Activated CD4-positive, alpha-beta T cell treated with anti-CD3 and anti-CD28 coated beads, Interleukin-10, Interleukin-2, amounts not matched to agents 100 ng/mL and 50 ng/mL, durations not matched to agents 16 hours and 8 hours (primary cell): ENCODE results near the gene FHIT.

Source experiments
- DNase-seq: peaks from one replicate; pipeline ENCODE4 v3.0.0-alpha.2; 2020

FHIT gene

DNA sequence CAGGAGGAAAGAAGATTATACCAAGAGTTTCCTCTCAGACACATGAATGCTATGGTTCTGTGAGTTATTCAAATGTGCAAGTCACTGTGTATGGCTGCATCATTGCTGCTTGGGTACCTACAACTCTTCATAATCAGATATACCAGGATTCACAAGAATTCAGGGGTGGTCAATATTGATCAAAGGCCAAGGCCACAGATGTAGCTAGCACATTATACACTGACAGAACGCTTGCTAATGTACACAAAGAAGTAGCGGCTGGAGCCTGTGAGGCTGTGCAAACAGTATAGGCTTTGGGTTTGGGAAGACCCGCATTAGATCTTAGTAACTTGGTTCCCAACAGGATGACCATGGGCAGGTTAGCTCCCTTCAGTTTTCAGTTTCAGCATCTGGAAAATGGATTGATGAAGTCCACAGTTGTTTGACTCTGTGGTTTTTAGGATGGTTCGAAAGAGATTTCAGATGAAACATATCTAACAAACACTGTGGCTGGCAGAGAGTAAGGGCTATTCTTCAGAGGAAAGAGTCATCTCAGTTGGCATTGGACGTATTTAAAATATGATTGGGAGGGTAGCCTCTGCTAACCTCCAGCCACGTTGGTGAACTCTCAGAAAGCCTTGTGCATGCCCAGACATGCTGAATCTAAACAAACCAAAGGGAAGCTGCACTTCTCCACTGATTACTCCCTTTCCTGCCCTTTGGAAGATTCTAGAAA is 1452.7 kb downstream of the FHIT start:
- DNase-seq = no peak

DNA sequence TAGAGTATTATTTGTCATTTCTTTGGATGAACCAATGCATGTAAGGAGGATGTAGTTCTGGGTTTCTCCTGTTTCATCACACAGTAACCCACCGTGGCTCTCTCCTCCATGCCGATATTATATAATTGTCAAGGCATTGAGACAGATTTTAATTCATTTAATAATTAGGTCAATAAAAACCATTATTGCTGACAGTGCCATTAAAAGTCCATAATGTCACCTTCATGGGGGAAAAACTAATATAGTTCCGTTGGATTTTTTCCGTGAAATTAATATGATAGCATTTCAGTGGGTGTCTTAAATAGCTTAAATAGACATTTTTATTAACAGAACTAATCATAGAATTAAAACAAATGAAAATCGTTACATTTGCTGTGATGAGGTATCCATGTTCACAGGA is 1453.7 kb downstream of the FHIT start:
- no peak for DNase-seq

DNA sequence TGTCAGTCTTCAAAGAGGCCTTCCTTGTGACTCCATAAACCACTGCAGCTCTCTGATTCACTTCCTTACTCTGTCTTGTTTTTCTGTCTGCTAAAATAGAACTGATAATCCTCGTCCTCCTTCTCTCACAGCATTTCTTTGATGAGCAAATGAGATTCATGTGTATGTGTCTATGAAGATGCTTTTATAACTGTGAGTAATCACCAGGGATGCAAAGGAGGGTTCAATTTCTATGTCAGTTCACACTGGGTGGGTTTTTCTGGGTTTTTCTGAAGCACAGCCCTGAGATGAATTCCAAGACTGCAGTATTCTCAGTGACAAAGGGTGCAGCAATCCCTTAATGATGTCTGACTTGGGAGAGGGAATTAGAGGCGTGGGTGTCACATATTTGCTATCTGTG is 1454.8 kb downstream of the FHIT start:
- no peak for DNase-seq

- DNase-seq = no peak
These were observed 1455.5 kb downstream of the FHIT start for GRCh38 chr3:59795756-59796155.

DNA sequence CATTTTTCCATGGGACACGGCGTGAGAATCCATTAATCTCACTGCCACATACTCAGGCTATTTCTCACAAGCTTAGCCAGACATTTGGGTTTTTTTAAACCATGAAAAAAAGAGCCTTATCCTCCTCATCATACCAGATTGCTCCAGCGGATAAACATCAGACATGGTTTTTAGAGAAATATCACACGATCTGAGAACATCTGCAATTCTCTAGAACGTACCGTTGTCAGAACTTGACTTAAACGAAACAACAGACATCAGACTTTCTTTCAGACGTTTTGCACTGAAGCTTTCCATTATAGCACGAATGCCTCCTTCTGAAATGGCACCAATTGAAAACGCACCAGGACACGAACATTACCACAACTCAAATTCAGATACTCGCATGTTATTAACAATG is 1457.3 kb downstream of the FHIT start:
- DNase-seq = no peak

GRCh38 chr3:59791774-59792308 is 1459.4 kb downstream of the FHIT start:
- peak; percentile 38 for DNase-seq

- no peak for DNase-seq
These were observed 1461.0 kb downstream of the FHIT start for GRCh38 chr3:59790241-59790640.

GRCh38 chr3:59788801-59789200 is 1462.5 kb downstream of the FHIT start:
- no peak for DNase-seq

GRCh38 chr3:59788133-59788532 is 1463.1 kb downstream of the FHIT start:
- DNase-seq = no peak

- DNase-seq = no peak
These were observed 1464.9 kb downstream of the FHIT start for GRCh38 chr3:59786374-59786773.

DNA sequence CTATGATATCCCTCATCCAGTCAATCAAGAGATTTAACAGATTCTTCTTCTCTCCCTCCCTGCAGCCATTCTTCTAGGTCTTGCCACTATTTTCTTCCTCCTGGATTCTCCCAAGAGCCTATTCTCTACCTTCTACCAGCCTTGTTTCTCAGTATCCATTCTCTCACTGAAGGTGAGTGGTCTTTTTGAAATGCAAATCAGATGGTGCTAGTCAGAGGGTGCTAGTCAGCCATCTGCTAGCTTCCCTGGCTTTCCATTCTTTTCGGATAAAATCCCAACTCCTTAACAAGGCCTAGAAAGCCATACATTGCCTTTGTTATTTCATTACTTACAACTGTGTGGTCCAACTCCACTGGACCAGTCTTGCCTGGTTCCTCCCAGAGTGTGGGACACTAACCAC is 1467.1 kb downstream of the FHIT start:
- DNase-seq = no peak

DNA sequence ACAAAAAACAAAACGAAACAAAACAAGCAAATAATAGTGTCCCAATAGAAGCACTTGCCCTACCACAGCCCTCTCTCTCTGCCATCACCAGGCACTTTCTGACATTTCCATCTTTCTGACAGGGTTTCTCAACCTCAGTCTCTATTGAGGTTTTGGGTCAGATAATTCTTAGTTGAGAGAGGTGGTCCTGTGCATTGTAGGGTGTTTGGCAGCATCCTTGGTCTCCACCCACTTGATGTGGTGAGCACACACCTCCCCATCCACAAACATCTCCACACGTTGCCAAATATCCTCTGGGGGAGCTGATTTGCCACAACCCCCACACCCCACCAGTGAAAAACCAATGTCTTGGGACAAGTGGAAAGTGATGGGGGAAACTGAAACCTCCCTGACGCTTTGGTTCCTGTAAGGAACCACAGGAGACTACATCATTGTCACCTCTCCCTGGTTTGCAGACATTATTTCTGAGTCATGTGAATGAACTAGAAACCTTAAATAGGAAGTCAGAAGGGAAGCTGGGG is 1467.7 kb downstream of the FHIT start:
- DNase-seq = peak; percentile 72

DNA sequence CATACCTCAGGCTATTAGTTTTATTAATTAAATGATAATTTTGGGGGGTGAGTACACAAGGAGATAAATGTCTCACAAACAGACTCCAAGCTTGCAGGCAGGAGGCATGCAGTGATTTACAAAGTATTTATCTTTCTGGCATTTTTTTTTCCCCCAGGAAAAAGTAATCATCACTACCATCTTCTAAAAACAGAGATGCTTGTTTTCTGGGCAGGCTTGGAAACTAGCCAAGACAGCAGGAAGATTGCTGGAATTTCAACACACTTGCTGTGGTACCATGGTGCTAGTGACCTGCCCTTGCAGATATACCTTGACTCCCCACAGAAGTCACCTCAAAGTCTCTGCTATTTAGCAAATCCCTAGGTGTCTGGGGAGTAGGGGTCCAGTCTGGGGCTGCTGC is 1468.6 kb downstream of the FHIT start:
- no peak for DNase-seq

DNA sequence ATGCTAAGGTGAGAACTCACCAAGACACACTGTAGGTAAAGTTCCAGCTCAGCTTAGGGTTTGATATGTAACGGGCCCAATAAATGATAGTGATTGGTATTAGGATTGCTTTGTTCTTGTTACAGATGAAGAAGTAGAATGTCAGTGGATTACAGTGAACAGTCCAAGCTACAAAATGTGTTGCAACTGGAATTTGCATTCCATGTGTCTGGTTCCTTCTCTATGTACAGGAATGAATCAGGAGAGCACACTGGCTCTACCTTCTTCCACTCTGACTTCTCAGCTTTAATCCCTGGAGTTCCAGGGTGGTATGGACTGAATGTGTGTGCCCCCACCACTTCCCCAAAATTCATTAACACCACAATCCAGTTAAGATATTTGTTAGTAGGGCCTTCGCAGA is 1471.0 kb downstream of the FHIT start:
- no peak for DNase-seq

DNA sequence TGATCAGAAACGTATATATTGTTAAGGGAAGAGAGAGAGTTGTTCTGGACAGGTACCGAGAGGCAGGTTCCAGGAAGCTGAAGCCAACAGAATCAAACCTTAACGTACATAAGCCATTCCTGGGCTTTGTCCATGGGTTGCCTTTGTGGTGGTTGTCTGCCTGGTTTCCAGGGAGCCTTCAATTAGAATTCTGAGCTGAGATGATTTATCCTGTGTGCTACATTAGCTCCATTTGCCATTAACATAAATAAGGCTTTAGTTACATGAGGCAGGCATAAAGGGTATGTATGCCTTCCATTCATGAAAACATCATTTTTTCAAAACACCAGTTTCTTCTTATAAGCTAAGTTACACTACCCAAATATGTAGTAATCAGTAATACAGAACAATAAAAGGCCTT is 1472.0 kb downstream of the FHIT start:
- DNase-seq = no peak

GRCh38 chr3:59777667-59778077 is 1473.6 kb downstream of the FHIT start:
- no peak for DNase-seq

- DNase-seq = no peak
These were observed 1474.2 kb downstream of the FHIT start for GRCh38 chr3:59777066-59777465.

GRCh38 chr3:59775761-59776325 is 1475.4 kb downstream of the FHIT start:
- DNase-seq = no peak

- no peak for DNase-seq
These were observed 1476.1 kb downstream of the FHIT start for GRCh38 chr3:59775106-59775505.

- DNase-seq = no peak
These were observed 1476.6 kb downstream of the FHIT start for GRCh38 chr3:59774634-59775033.

GRCh38 chr3:59774000-59774399 is 1477.3 kb downstream of the FHIT start:
- no peak for DNase-seq

- DNase-seq = peak; percentile 81
These were observed 1478.5 kb downstream of the FHIT start for GRCh38 chr3:59772416-59773408.

DNA sequence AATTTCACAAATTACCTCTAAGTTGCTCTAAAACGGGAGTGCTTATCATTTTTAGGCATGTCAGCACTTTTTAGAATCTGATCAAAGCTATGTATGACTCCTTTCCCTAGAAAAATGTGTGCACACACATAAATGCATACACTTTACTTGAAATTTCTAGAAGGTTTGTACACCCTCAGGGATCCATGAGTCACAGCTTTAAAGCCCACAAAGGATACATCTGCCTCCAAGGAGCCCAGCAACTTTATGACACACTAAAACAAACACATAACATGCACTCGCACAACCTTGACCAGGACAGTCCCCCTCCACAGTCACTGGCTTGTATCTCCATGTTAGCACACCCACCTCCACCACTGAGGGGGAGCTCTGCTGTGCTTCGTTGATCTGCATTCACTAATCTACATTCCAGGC is 1479.5 kb downstream of the FHIT start:
- no peak for DNase-seq
